Body of pancreas (tissue), 4 donors: ENCODE data around the gene CCR7. TPM values are rescaled to one million over a fixed set of nuclear protein-coding genes. Genes with fewer than 3 reads are reported as not detected.

Experiments
- ATAC-seq: fragments of 150-250 bp; one replicate; pipeline ENCODE4 v1.9.1; 2016
- DNase-seq, 4 donors: peaks; one replicate each; pipeline ENCODE4 v3.0.0-alpha.2; 2019
- H3K27ac ChIP-seq, 4 donors: fragments of 200-600 bp; sonication (generic); 1 replicate in 3 of 4; 2 replicates in 1 of 4; pipeline versions ENCODE4 v1.5.1 to v1.6.1; 2016 to 2019; ENCODE audit warnings: mild to moderate bottlenecking in 1 of 4, mixed read lengths in 1 of 4, moderate library complexity in 1 of 4
- H3K27me3 ChIP-seq, 2 donors: fragments of 200-600 bp; sonication (generic); one replicate each; pipeline ENCODE4 v1.6.0; 2016; ENCODE audit warnings: mild to moderate bottlenecking in 1 of 2
- H3K36me3 ChIP-seq, 2 donors: fragments of 200-600 bp; sonication (generic); replicated peaks in 1 of 2; 2 replicates each; pipeline ENCODE4 v1.5.1; 2016; ENCODE audit warnings: low read depth in 2 of 2; ENCODE audit not compliant: insufficient read depth in 1 of 2
- H3K4me1 ChIP-seq: fragments of 200-600 bp; sonication (generic); one replicate; pipeline ENCODE4 v1.6.0; 2016
- H3K4me3 ChIP-seq, 2 donors: fragments of 200-600 bp; sonication (generic); 1 replicate in 1 of 2; 2 replicates in 1 of 2; pipeline ENCODE4 v1.5.1; 2016 to 2019
- H3K9me3 ChIP-seq, 3 donors: fragments of 200-600 bp; sonication (generic); 1 replicate in 2 of 3; 2 replicates in 1 of 3; pipeline ENCODE4 v1.5.1; 2016
- CTCF ChIP-seq, 7 experiments: fragments of 450-650 bp in 4 of 7; fragments of 200-600 bp in 3 of 7; sonication (generic) in 3 of 7; IDR thresholded peaks; one replicate each; pipeline ENCODE4 v1.5.1; 2016 to 2019; ENCODE audit warnings: antibody characterized with exemption in 7 of 7
- POLR2A ChIP-seq, 3 donors: fragments of 450-650 bp; IDR thresholded peaks; one replicate each; pipeline ENCODE4 v1.6.1; 2016; ENCODE audit warnings: antibody characterized with exemption in 3 of 3, mild to moderate bottlenecking in 2 of 3
- WGBS, 2 donors: methylation state at CpG; one replicate each; pipeline ENCODE4 v1.1.5; 2017; 5-methylcytosine and 5-hydroxymethylcytosine counted together
- intact Hi-C: fragments of 100-400 bp; cut with DNase I; formaldehyde crosslinking; loops from one replicate; pipeline ENCODE4 v1.15.1; 2023
- total RNA-seq, 2 donors: library from RNA; depleted of rRNA; stranded (reverse); fragments of >200 nt; gene quantifications; one replicate each; pipeline ENCODE4 v1.1.0, GENCODE V29; 2016

CCR7 gene
- total RNA-seq, 2 donors from 2014 or later, result 0.26 TPM; not detected in 1

- H3K36me3 ChIP-seq, result no peaks in the 10 kb centered on the region
- no peaks in the 10 kb centered on the region for H3K9me3 ChIP-seq
- ATAC-seq, result no peak
- 61% methylated on average over 8 of the region's 8 CpGs for WGBS, 2 donors
- intact Hi-C loops, result no loop called here
- no peak overlapping the region for H3K4me3 ChIP-seq
- TF ChIP-seq CTCF (IDR thresholded peaks at IDR 0.05) (no peak), POLR2A (IDR thresholded peaks at IDR 0.05) (no peak)
- H3K4me1 ChIP-seq, result no peaks in the 10 kb centered on the region
- no peak overlapping the region for H3K27ac ChIP-seq
- no peak for DNase-seq
- H3K27me3 ChIP-seq, result no peaks in the 10 kb centered on the region
Measured at GRCh38 chr17:40600486-40601046, 35.3 kb upstream of the CCR7 start.

- Histone ChIP-seq H3K9me3 (no peaks in the 10 kb centered on the region), H3K27me3 (no peaks in the 10 kb centered on the region), H3K4me1 (no peaks in the 10 kb centered on the region), H3K4me3 (no peak overlapping the region), H3K27ac (no peak overlapping the region), H3K36me3 (no peaks in the 10 kb centered on the region)
- 65 to 66% methylated on average over 7 of the region's 7 CpGs for WGBS, 2 donors
- intact Hi-C loops, result no loop called here
- TF ChIP-seq POLR2A (IDR thresholded peaks at IDR 0.05) (no peak), CTCF (IDR thresholded peaks at IDR 0.05) (no peak)
- no peak for ATAC-seq
- DNase-seq, result no peak
Measured at GRCh38 chr17:40599468-40599763, 34.1 kb upstream of the CCR7 start.

- no peaks in the 10 kb centered on the region for H3K36me3 ChIP-seq
- TF ChIP-seq CTCF (IDR thresholded peaks at IDR 0.05) (no peak), POLR2A (IDR thresholded peaks at IDR 0.05) (no peak)
- H3K4me1 ChIP-seq, result no peaks in the 10 kb centered on the region
- no peak overlapping the region for H3K4me3 ChIP-seq
- ATAC-seq, result no peak
- WGBS, 2 donors, result 68 to 75% methylated on average over 20 of the region's 20 CpGs
- DNase-seq, result no peak
- H3K27ac ChIP-seq, result no peak overlapping the region
- H3K9me3 ChIP-seq, result no peaks in the 10 kb centered on the region
- intact Hi-C loops, result no loop called here
- no peaks in the 10 kb centered on the region for H3K27me3 ChIP-seq
Measured at GRCh38 chr17:40598619-40599467, 33.6 kb upstream of the CCR7 start.

GRCh38 chr17:40598301-40598618, 33.0 kb upstream of the CCR7 start:
- H3K9me3 ChIP-seq, result no peaks in the 10 kb centered on the region
- 72 to 86% methylated on average over 5 of the region's 5 CpGs for WGBS, 2 donors
- no peaks in the 10 kb centered on the region for H3K27me3 ChIP-seq
- no peaks in the 10 kb centered on the region for H3K36me3 ChIP-seq
- TF ChIP-seq POLR2A (IDR thresholded peaks at IDR 0.05) (no peak), CTCF (IDR thresholded peaks at IDR 0.05) (no peak)
- DNase-seq (no peak), ATAC-seq (no peak)
- no peaks in the 10 kb centered on the region for H3K4me1 ChIP-seq
- no peak overlapping the region for H3K27ac ChIP-seq
- H3K4me3 ChIP-seq, result no peak overlapping the region
- intact Hi-C loops, result no loop called here
